KMS-11 (cell line): ENCODE measurements around the gene FSTL5.

Experiments used
- H2AFZ ChIP-seq: fragments of 200-600 bp; sonication (generic); 2 replicates; pipeline ENCODE4 v1.6.1; 2016; ENCODE audit warnings: antibody characterized with exemption, mixed run types, low read depth
- H3K27ac ChIP-seq: fragments of 200-600 bp; sonication (generic); 2 replicates; pipeline ENCODE4 v1.6.1; 2016; ENCODE audit warnings: mild to moderate bottlenecking, mixed run types
- H3K27me3 ChIP-seq: fragments of 200-600 bp; sonication (generic); 2 replicates; pipeline ENCODE4 v1.6.1; 2017; ENCODE audit warnings: mild to moderate bottlenecking, low read depth, mixed run types, moderate library complexity; ENCODE audit not compliant: insufficient read depth
- H3K36me3 ChIP-seq: fragments of 200-600 bp; sonication (generic); 2 replicates; pipeline ENCODE4 v1.6.1; 2017; ENCODE audit warnings: mild to moderate bottlenecking, mixed run types; ENCODE audit not compliant: insufficient read depth
- H3K4me1 ChIP-seq: fragments of 200-600 bp; sonication (generic); 2 replicates; pipeline ENCODE4 v1.6.1; 2016; ENCODE audit warnings: mild to moderate bottlenecking, low read depth, mixed run types; ENCODE audit not compliant: poor library complexity, severe bottlenecking
- H3K4me2 ChIP-seq: fragments of 200-600 bp; sonication (generic); 2 replicates; pipeline ENCODE4 v1.7.0; 2016; ENCODE audit warnings: mild to moderate bottlenecking, mixed run types
- H3K4me3 ChIP-seq: fragments of 200-600 bp; sonication (generic); IDR thresholded peaks from 2 replicates; pipeline ENCODE4 v1.6.1; 2017; ENCODE audit warnings: low read depth, low read length, mixed read lengths; ENCODE audit not compliant: insufficient read depth
- H3K79me2 ChIP-seq: fragments of 200-600 bp; sonication (generic); 2 replicates; pipeline ENCODE4 v1.6.1; 2016; ENCODE audit warnings: low read depth, mixed run types; ENCODE audit not compliant: insufficient read depth
- H3K9ac ChIP-seq: fragments of 200-600 bp; sonication (generic); 2 replicates; pipeline ENCODE4 v1.6.1; 2016; ENCODE audit warnings: mild to moderate bottlenecking, mixed run types
- H4K20me1 ChIP-seq: fragments of 200-600 bp; sonication (generic); 2 replicates; pipeline ENCODE4 v1.6.1; 2016; ENCODE audit warnings: mild to moderate bottlenecking, mixed run types; ENCODE audit not compliant: insufficient read depth
- TF ChIP-seq, protein P1 (sequence below): fragments of 200-600 bp; sonication (generic); conservative IDR thresholded peaks from 2 replicates; pipeline ENCODE4 v1.6.1; 2017; ENCODE audit warnings: low read depth, mild to moderate bottlenecking, antibody characterized with exemption, low read length, moderate library complexity, mixed read lengths

FSTL5 gene

DNA sequence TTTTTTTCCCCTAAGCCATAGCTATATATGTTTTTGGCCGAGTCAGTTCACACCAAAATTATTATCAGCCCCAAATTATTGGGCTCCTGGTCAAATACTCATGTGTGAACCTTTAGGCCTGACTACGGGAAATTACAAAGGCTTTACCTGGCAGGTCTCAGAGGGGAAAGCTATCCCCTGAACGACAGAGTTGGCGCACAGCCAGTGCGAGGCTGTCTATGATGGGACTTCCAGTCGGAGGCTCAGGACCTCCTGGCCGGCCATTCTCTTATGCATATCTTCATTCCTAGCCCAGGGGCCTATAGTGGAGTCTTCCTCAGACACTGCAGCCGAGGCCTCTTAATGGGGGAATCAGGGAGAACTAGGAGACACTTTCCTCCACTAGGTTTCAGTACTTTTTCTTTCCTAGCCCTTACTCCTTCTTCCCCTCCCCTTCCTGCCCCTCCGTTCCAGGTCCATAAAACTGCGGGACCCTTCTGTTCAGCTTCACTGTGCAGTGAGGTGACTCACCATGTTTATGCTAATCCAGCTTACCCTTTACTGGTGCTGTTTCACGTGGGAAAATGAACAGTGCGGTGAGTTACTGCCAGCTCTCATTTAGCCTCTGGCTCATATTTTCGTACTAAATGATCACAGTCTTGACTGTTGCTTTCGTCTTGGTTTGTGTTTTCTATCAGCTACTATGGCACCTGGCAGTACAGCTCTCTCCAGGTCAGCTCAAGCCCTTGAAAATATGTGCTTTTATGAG is 533.9 kb downstream of the FSTL5 start:
- Histone ChIP-seq H4K20me1 (no peaks in the 10 kb centered on the region), H3K36me3 (no peaks in the 10 kb centered on the region), H3K4me3 (no peak overlapping the region), H3K27ac (no peak overlapping the region), H2AFZ (no peak overlapping the region), H3K27me3 (no peaks in the 10 kb centered on the region), H3K4me1 (no peaks in the 10 kb centered on the region), H3K9ac (no peak overlapping the region), H3K4me2 (no peak overlapping the region), H3K79me2 (no peaks in the 10 kb centered on the region)
- TF ChIP-seq, protein P1, sequence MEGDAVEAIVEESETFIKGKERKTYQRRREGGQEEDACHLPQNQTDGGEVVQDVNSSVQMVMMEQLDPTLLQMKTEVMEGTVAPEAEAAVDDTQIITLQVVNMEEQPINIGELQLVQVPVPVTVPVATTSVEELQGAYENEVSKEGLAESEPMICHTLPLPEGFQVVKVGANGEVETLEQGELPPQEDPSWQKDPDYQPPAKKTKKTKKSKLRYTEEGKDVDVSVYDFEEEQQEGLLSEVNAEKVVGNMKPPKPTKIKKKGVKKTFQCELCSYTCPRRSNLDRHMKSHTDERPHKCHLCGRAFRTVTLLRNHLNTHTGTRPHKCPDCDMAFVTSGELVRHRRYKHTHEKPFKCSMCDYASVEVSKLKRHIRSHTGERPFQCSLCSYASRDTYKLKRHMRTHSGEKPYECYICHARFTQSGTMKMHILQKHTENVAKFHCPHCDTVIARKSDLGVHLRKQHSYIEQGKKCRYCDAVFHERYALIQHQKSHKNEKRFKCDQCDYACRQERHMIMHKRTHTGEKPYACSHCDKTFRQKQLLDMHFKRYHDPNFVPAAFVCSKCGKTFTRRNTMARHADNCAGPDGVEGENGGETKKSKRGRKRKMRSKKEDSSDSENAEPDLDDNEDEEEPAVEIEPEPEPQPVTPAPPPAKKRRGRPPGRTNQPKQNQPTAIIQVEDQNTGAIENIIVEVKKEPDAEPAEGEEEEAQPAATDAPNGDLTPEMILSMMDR = no peak

DNA sequence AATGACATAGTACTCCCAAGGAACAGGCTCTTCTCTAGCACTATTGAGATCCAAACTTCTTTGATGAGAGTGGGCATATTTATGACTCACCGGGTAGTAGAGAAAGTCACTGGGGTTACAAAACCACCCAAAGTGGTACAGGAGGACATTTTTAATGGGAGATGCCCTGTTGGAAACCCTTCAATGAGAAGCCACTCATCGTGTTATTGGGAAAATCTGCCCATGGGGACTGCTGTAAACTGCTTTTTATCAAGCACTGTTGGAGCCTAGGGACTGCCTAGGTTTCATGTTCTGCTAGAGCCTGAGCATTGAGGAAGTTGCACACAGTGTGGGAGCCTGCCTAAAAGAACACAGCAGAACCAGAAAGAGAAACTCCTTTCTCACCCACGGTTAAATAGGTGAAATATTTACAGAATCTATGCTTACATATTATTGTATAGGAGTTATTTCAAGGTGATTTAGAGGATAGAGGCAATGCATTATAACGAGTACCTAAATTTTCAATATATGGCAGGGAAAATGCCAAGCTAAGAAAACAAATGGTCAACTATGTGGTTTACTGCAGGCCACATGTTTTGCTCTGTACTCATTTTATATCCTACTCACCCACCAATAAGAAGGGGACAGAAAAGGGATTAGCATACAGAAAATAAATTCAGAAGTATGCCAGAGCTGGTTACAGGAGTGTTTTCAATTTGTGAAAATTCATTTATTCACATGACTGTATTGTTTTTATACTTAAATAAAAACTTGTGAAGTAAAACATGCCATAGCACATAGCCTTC is 559.1 kb downstream of the FSTL5 start:
- no peaks in the 10 kb centered on the region for H3K36me3 ChIP-seq
- no peak overlapping the region for H3K4me2 ChIP-seq
- H3K4me1 ChIP-seq = no peaks in the 10 kb centered on the region
- no peaks in the 10 kb centered on the region for H3K79me2 ChIP-seq
- no peaks in the 10 kb centered on the region for H4K20me1 ChIP-seq
- TF ChIP-seq, protein P1 = no peak
- no peak overlapping the region for H2AFZ ChIP-seq
- no peak overlapping the region for H3K9ac ChIP-seq
- no peak overlapping the region for H3K4me3 ChIP-seq
- no peak overlapping the region for H3K27ac ChIP-seq
- no peaks in the 10 kb centered on the region for H3K27me3 ChIP-seq

DNA sequence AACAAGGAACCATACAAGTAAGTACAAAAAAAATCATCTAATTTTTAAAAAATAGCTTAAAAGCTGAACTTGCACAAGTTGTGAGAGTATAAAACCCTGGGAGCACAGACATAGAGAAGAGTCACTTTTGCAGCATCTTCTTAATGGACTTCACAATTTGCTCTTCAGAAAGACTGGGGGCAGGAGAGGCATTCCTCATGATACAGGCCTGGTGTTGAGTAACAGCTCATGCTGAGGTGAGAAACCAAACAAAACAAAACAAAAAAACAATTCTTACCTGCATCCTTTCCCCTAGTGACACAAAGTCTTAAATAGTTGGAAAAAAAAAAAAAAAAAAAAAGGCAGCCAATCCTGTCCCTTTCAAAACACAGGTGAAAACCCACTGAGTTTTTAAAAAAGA is 562.8 kb downstream of the FSTL5 start:
- Histone ChIP-seq H3K27me3 (no peaks in the 10 kb centered on the region), H2AFZ (no peak overlapping the region), H3K4me3 (no peak overlapping the region), H4K20me1 (no peaks in the 10 kb centered on the region), H3K79me2 (no peaks in the 10 kb centered on the region), H3K4me1 (no peaks in the 10 kb centered on the region), H3K9ac (no peak overlapping the region), H3K36me3 (no peaks in the 10 kb centered on the region), H3K27ac (no peak overlapping the region), H3K4me2 (no peak overlapping the region)
- TF ChIP-seq, protein P1 = no peak

DNA sequence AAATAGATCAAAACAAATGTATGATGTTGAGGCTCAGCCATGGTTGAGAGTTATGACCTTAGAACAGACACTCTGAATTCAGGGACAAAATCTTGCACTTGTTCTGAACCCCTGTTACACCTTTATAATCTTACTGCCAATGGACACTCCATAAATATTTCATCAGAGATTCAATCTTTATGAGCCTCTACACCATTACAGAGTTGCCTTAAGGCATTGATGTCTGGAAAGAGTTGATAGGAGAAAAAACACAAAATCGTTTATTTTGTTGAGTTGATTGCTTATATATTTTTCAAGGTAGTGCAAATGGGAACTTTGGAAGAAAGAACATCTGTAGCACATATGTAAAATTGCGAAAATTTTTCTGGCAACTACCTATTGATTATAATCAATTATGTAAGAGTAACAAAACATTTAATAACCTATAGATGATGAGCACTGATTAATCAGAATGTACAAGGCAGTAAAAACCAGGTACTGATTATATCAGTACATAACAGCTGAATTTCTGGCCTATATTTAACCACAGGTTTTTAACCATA is 568.5 kb downstream of the FSTL5 start:
- Histone ChIP-seq H3K4me1 (no peaks in the 10 kb centered on the region), H3K4me2 (no peak overlapping the region), H2AFZ (no peak overlapping the region), H3K36me3 (no peaks in the 10 kb centered on the region), H3K27me3 (no peaks in the 10 kb centered on the region), H4K20me1 (no peaks in the 10 kb centered on the region), H3K9ac (no peak overlapping the region), H3K4me3 (no peak overlapping the region), H3K79me2 (no peaks in the 10 kb centered on the region), H3K27ac (no peak overlapping the region)
- TF ChIP-seq, protein P1 = no peak
